Transverse colon (tissue), 4 donors: Measurements from ENCODE around the gene SLC5A9. TPM values are rescaled to one million over a fixed set of nuclear protein-coding genes. Genes with fewer than 3 reads are reported as not detected.

Experiments
- DNase-seq: peaks from one replicate; pipeline ENCODE4 v3.0.0-alpha.2; 2019
- H3K27ac ChIP-seq, 4 donors: fragments of 200-600 bp; sonication (generic); 2 replicates each; pipeline ENCODE4 v1.5.1; 2016 to 2018; ENCODE audit warnings: inconsistent platforms in 4 of 4
- H3K27me3 ChIP-seq: fragments of 200-600 bp; sonication (generic); 2 replicates; pipeline ENCODE4 v1.5.1; 2017; ENCODE audit warnings: inconsistent platforms
- H3K36me3 ChIP-seq, 4 donors: fragments of 200-600 bp; sonication (generic); 2 replicates each; pipeline ENCODE4 v1.5.1; 2017 to 2019; ENCODE audit warnings: inconsistent platforms in 4 of 4
- H3K4me1 ChIP-seq, 4 donors: fragments of 200-600 bp; sonication (generic); 2 replicates each; pipeline ENCODE4 v1.5.1; 2017 to 2020; ENCODE audit warnings: inconsistent platforms in 4 of 4
- H3K4me3 ChIP-seq, 4 donors: fragments of 200-600 bp; sonication (generic); 1 replicate in 1 of 4; 2 replicates in 3 of 4; pipeline versions ENCODE4 v1.5.1 to v1.6.1; 2017 to 2019; ENCODE audit warnings: inconsistent platforms in 4 of 4
- H3K9me3 ChIP-seq, 2 donors: fragments of 200-600 bp; sonication (generic); 2 replicates each; pipeline ENCODE4 v1.5.1; 2017 to 2019; ENCODE audit warnings: inconsistent platforms in 2 of 2
- CTCF ChIP-seq, 5 experiments: fragments of 200-600 bp in 3 of 5; fragments of 450-650 bp in 2 of 5; sonication (generic) in 3 of 5; IDR thresholded peaks; 1 replicate in 2 of 5; 2 replicates in 3 of 5; pipeline ENCODE4 v1.5.1; 2016 to 2017; ENCODE audit warnings: antibody characterized with exemption in 5 of 5, inconsistent platforms in 3 of 5, mild to moderate bottlenecking in 2 of 5, moderate library complexity in 1 of 5
- EP300 ChIP-seq: sonication (generic); formaldehyde crosslinking; IDR thresholded peaks from one replicate; pipeline ENCODE4 v1.6.1; 2017; ENCODE audit warnings: antibody characterized with exemption, low read depth
- POLR2A ChIP-seq: fragments of 450-650 bp; IDR thresholded peaks from one replicate; pipeline ENCODE4 v1.6.1; 2016; ENCODE audit warnings: antibody characterized with exemption, mild to moderate bottlenecking, moderate library complexity
- POLR2AphosphoS5 ChIP-seq, 3 donors: sonication (generic); formaldehyde crosslinking; IDR thresholded peaks; one replicate each; pipeline ENCODE4 v1.6.1; 2016; ENCODE audit warnings: antibody characterized with exemption in 3 of 3
- WGBS, 2 donors: methylation state at CpG; one replicate each; pipeline ENCODE4 v1.1.5; 2018; ENCODE audit warnings: low coverage in 1 of 2; 5-methylcytosine and 5-hydroxymethylcytosine counted together
- in situ Hi-C, 4 donors: fragments of 200-750 bp; cut with MboI; loops; one replicate each; pipeline versions ENCODE4 v1.15.0 to v1.15.1; 2017; ENCODE audit warnings: low sequenced_read_pairs in 3 of 4, low pct_ligation_motif_present in 1 of 4, low pct_unique_long_range_greater_than_20kb in 1 of 4
- intact Hi-C: fragments of 100-400 bp; cut with DNase I; formaldehyde crosslinking; loops from one replicate; pipeline ENCODE4 v1.15.1; 2023; ENCODE audit warnings: low total_unique reads
- total RNA-seq, 4 donors: library from RNA; depleted of rRNA; stranded (reverse); fragments of >200 nt; gene quantifications; one replicate each; pipeline ENCODE4 v1.1.0, GENCODE V29; 2016

The SLC5A9 gene
- total RNA-seq, 4 donors from 2014 or later, result 2.2 to 15.2 (median 3.0) TPM; not detected in 1

- Histone ChIP-seq H3K27ac (no peak overlapping the region), H3K27me3 (no peaks in the 10 kb centered on the region), H3K4me3 (no peak overlapping the region), H3K9me3 (no peaks in the 10 kb centered on the region), H3K36me3 (no peaks in the 10 kb centered on the region), H3K4me1 (peaks cover 0 to 2% (median 0%) of the 10 kb centered on the region in 4 donors)
- in situ Hi-C loops (loop anchor here in 2 of 4 donors (25.0 kb wide), 2 partner anchors 105 to 480 kb away; no protein-coding TSS in a partner anchor), intact Hi-C loops (no loop called here)
- 61 to 80% methylated on average over 1 to 3 of the region's 3 CpGs for WGBS, 2 donors
- TF ChIP-seq POLR2A (no peak), CTCF (IDR thresholded peaks at IDR 0.05) (peak in 1 of 5 experiments; percentile 14), POLR2AphosphoS5 (IDR thresholded peaks at IDR 0.05) (no peak), EP300 (no peak)
- DNase-seq, result no peak
Measured at GRCh38 chr1:48216941-48217340, 5.6 kb upstream of the SLC5A9 start.

- no peak overlapping the region for H3K27ac ChIP-seq
- H3K27me3 ChIP-seq, result no peaks in the 10 kb centered on the region
- WGBS, 2 donors, result 0 to 33% methylated on average over 1 of the region's 1 CpG
- no peak overlapping the region for H3K4me3 ChIP-seq
- no peak for DNase-seq
- peaks cover 1 to 10% (median 5%) of the 10 kb centered on the region in 4 donors for H3K4me1 ChIP-seq
- H3K9me3 ChIP-seq, result no peaks in the 10 kb centered on the region
- TF ChIP-seq POLR2A (no peak), POLR2AphosphoS5 (IDR thresholded peaks at IDR 0.05) (no peak), EP300 (no peak), CTCF (IDR thresholded peaks at IDR 0.05) (no peak)
- in situ Hi-C loops (loop anchor here in 2 of 4 donors (25.0 kb wide), 2 partner anchors 106 to 481 kb away; no protein-coding TSS in a partner anchor), intact Hi-C loops (no loop called here)
- H3K36me3 ChIP-seq, result no peaks in the 10 kb centered on the region
Measured at GRCh38 chr1:48217856-48218255, 4.7 kb upstream of the SLC5A9 start.

- in situ Hi-C loops, result loop anchor here in 2 of 4 donors (25.0 kb wide), 2 partner anchors 108 to 483 kb away; no protein-coding TSS in a partner anchor
- intact Hi-C loops, result no loop called here
- Histone ChIP-seq H3K4me3 (no peak overlapping the region), H3K4me1 (peaks cover 6 to 17% (median 9%) of the 10 kb centered on the region in 4 donors), H3K9me3 (no peaks in the 10 kb centered on the region), H3K27ac (no peak overlapping the region), H3K27me3 (no peaks in the 10 kb centered on the region), H3K36me3 (no peaks in the 10 kb centered on the region)
- DNase-seq, result no peak
- WGBS, 2 donors, result 46 to 71% methylated on average over 1 to 2 of the region's 2 CpGs
- no peak for TF ChIP-seq POLR2AphosphoS5 (IDR thresholded peaks at IDR 0.05)
- no peak for TF ChIP-seq CTCF (IDR thresholded peaks at IDR 0.05)
- TF ChIP-seq EP300, result no peak
- no peak for TF ChIP-seq POLR2A
Measured at GRCh38 chr1:48219803-48220202, 2.7 kb upstream of the SLC5A9 start.

- Histone ChIP-seq H3K9me3 (no peaks in the 10 kb centered on the region), H3K36me3 (no peaks in the 10 kb centered on the region), H3K4me1 (peaks cover 6 to 17% (median 9%) of the 10 kb centered on the region in 4 donors), H3K27me3 (no peaks in the 10 kb centered on the region), H3K4me3 (no peak overlapping the region), H3K27ac (no peak overlapping the region)
- DNase-seq, result no peak
- TF ChIP-seq CTCF (IDR thresholded peaks at IDR 0.05) (no peak), POLR2AphosphoS5 (IDR thresholded peaks at IDR 0.05) (no peak), EP300 (no peak), POLR2A (no peak)
- intact Hi-C loops, result no loop called here
- in situ Hi-C loops, result loop anchor here in 2 of 4 donors (25.0 kb wide), 2 partner anchors 109 to 484 kb away; no protein-coding TSS in a partner anchor
- 84 to 92% methylated on average over 3 of the region's 3 CpGs for WGBS, 2 donors
Measured at GRCh38 chr1:48221122-48221521, 1.4 kb upstream of the SLC5A9 start.
